PC-9 (cell line): Measurements from ENCODE around the gene MYO3B. TPM values are rescaled to one million over a fixed set of nuclear protein-coding genes. Genes with fewer than 3 reads are reported as not detected.

ENCODE experiments used
- BruUV-seq: library from RNA; stranded (reverse); fragments of 400-500 nt; replicated peaks from 2 replicates; lab custom pipeline; 2021; lab: Mats Ljungman, UMichigan
- CTCF ChIA-PET: fragments of 300-600 bp; sonication (Branson Sonifier 250); formaldehyde crosslinking; loops from one replicate; lab custom pipeline; 2022; ENCODE audit warnings: antibody characterized with exemption; lab: Charles Lee
- POLR2A ChIA-PET: fragments of 300-600 bp; sonication (Branson Sonifier 250); formaldehyde crosslinking; loops from one replicate; lab custom pipeline; 2022; ENCODE audit warnings: antibody characterized with exemption; ENCODE audit not compliant: unreplicated experiment; lab: Charles Lee
- DNase-seq, 2 experiments: peaks; one replicate each; pipeline versions ENCODE4 v3.0.0 to v3.0.0-alpha.2; 2015 to 2022; ENCODE audit warnings: mixed read lengths in 1 of 2
- H2AFZ ChIP-seq: fragments of 200-600 bp; sonication (generic); 2 replicates; pipeline ENCODE4 v1.8.1; 2017; ENCODE audit warnings: antibody characterized with exemption
- H3F3A ChIP-seq: fragments of 200-600 bp; sonication (generic); 2 replicates; pipeline ENCODE4 v1.8.1; 2017; ENCODE audit warnings: antibody characterized with exemption, mild to moderate bottlenecking, low read depth; ENCODE audit not compliant: insufficient read depth
- H3K27ac ChIP-seq: fragments of 200-600 bp; sonication (generic); 2 replicates; pipeline ENCODE4 v1.6.1; 2016; ENCODE audit warnings: mixed run types
- H3K27me3 ChIP-seq: fragments of 200-600 bp; sonication (generic); 2 replicates; pipeline ENCODE4 v1.6.1; 2016; ENCODE audit warnings: low read depth, mixed run types; ENCODE audit not compliant: insufficient read depth
- H3K36me3 ChIP-seq: fragments of 200-600 bp; sonication (generic); 2 replicates; pipeline ENCODE4 v1.6.1; 2016; ENCODE audit warnings: low read depth, mixed run types
- H3K4me1 ChIP-seq: fragments of 200-600 bp; sonication (generic); replicated peaks from 2 replicates; pipeline ENCODE4 v1.6.1; 2016; ENCODE audit warnings: mixed run types; ENCODE audit not compliant: insufficient read depth
- H3K4me2 ChIP-seq: fragments of 200-600 bp; sonication (generic); 2 replicates; pipeline ENCODE4 v1.6.1; 2017; ENCODE audit warnings: mixed run types
- H3K4me3 ChIP-seq: fragments of 200-600 bp; sonication (generic); 2 replicates; pipeline ENCODE4 v1.6.1; 2016; ENCODE audit warnings: mixed run types
- H3K79me2 ChIP-seq: fragments of 200-600 bp; sonication (generic); 2 replicates; pipeline ENCODE4 v1.6.1; 2017; ENCODE audit warnings: low read depth, mixed run types
- H3K9me2 ChIP-seq: fragments of 200-600 bp; sonication (generic); 2 replicates; pipeline ENCODE4 v1.8.1; 2017; ENCODE audit warnings: mild to moderate bottlenecking; ENCODE audit not compliant: insufficient read depth
- H3K9me3 ChIP-seq: fragments of 200-600 bp; sonication (generic); 2 replicates; pipeline ENCODE4 v1.8.1; 2016; ENCODE audit warnings: low read depth; ENCODE audit not compliant: insufficient read depth
- H4K20me1 ChIP-seq: fragments of 200-600 bp; sonication (generic); 2 replicates; pipeline ENCODE4 v1.8.1; 2017; ENCODE audit not compliant: insufficient read depth
- CTCF ChIP-seq: fragments of 200-600 bp; sonication (generic); conservative IDR thresholded peaks from 2 replicates; pipeline ENCODE4 v1.6.1; 2017; ENCODE audit warnings: mixed run types, antibody characterized with exemption, mild to moderate bottlenecking, moderate library complexity
- EZH2 ChIP-seq: fragments of 200-600 bp; sonication (generic); IDR thresholded peaks from 2 replicates; pipeline ENCODE4 v1.8.0; 2017; ENCODE audit warnings: antibody characterized with exemption, low read depth
- intact Hi-C: fragments of 100-400 bp; cut with micrococcal nuclease; formaldehyde crosslinking; loops from one replicate; pipeline ENCODE4 v1.10.0; 2022; ENCODE audit not compliant: unreplicated experiment
- total RNA-seq: library from RNA; stranded (reverse); gene quantifications from 2 replicates; pipeline ENCODE4 v1.2.3, GENCODE V29; 2021

The MYO3B gene
- total RNA-seq, 1 experiment from 2014 or later, result 5.3 TPM

GRCh38 chr2:170243118-170243837 is 65.3 kb downstream of the MYO3B start:
- H4K20me1 ChIP-seq, result no peaks in the 10 kb centered on the region
- H3K4me1 ChIP-seq, result no peaks in the 10 kb centered on the region
- intact Hi-C loops, result no loop called here
- CTCF ChIA-PET, result no interaction called here
- H3K79me2 ChIP-seq, result no peaks in the 10 kb centered on the region
- H3K36me3 ChIP-seq, result no peaks in the 10 kb centered on the region
- no peak overlapping the region for H3K4me3 ChIP-seq
- no peak overlapping the region for H3K27ac ChIP-seq
- TF ChIP-seq CTCF, result no peak
- no peaks in the 10 kb centered on the region for H3K9me3 ChIP-seq
- DNase-seq, result no peak
- H3K27me3 ChIP-seq, result no peaks in the 10 kb centered on the region
- BruUV-seq, result no TSS peak
- H3K4me2 ChIP-seq, result no peak overlapping the region
- no peaks in the 10 kb centered on the region for H3K9me2 ChIP-seq
- no peak overlapping the region for H2AFZ ChIP-seq
- POLR2A ChIA-PET, result interaction anchor here (0.6 kb wide), 1 partner anchor 356 kb away, joined by 3 read pairs; no protein-coding TSS in a partner anchor
- no peaks in the 10 kb centered on the region for H3F3A ChIP-seq

GRCh38 chr2:170243898-170244297 is 66.0 kb downstream of the MYO3B start:
- Histone ChIP-seq H3K79me2 (no peaks in the 10 kb centered on the region), H4K20me1 (no peaks in the 10 kb centered on the region), H3F3A (no peaks in the 10 kb centered on the region), H3K4me3 (no peak overlapping the region), H3K9me3 (no peaks in the 10 kb centered on the region), H3K36me3 (no peaks in the 10 kb centered on the region), H3K4me1 (no peaks in the 10 kb centered on the region), H3K27ac (no peak overlapping the region), H2AFZ (no peak overlapping the region), H3K9me2 (no peaks in the 10 kb centered on the region), H3K27me3 (no peaks in the 10 kb centered on the region), H3K4me2 (no peak overlapping the region)
- intact Hi-C loops, result no loop called here
- ChIA-PET POLR2A (no interaction called here), CTCF (no interaction called here)
- no TSS peak for BruUV-seq
- no peak for DNase-seq
- TF ChIP-seq EZH2 (no peak), CTCF (no peak)

- ChIA-PET CTCF (interaction anchor here (0.6 kb wide), 1 partner anchor 82 kb away, joined by 5 read pairs; no protein-coding TSS in a partner anchor), POLR2A (no interaction called here)
- H3K27ac ChIP-seq, result no peak overlapping the region
- no peaks in the 10 kb centered on the region for H4K20me1 ChIP-seq
- H3K36me3 ChIP-seq, result no peaks in the 10 kb centered on the region
- no peaks in the 10 kb centered on the region for H3K9me3 ChIP-seq
- TF ChIP-seq CTCF (no peak), EZH2 (no peak)
- DNase-seq, result no peak
- H3K79me2 ChIP-seq, result no peaks in the 10 kb centered on the region
- no peaks in the 10 kb centered on the region for H3K4me1 ChIP-seq
- intact Hi-C loops, result no loop called here
- no peak overlapping the region for H2AFZ ChIP-seq
- BruUV-seq, result no TSS peak
- H3F3A ChIP-seq, result no peaks in the 10 kb centered on the region
- H3K4me3 ChIP-seq, result no peak overlapping the region
- no peak overlapping the region for H3K4me2 ChIP-seq
- no peaks in the 10 kb centered on the region for H3K9me2 ChIP-seq
- H3K27me3 ChIP-seq, result no peaks in the 10 kb centered on the region
Observed at GRCh38 chr2:170244555-170244954, 66.6 kb downstream of the MYO3B start.
